ENCODE results near the gene CCDC183.

- TF ChIP-seq CTCF (IDR thresholded peaks at IDR 0.05; ENCODE audit: low read depth, low read length, missing input control): no peak
- no peak for TF ChIP-seq YY1 (IDR thresholded peaks at IDR 0.05)
- no peak for TF ChIP-seq JUND (IDR thresholded peaks at IDR 0.05)
- TF ChIP-seq RXRA (IDR thresholded peaks at IDR 0.05): no peak
- TF ChIP-seq MAX (IDR thresholded peaks at IDR 0.05): no peak
- no peak for TF ChIP-seq REST (IDR thresholded peaks at IDR 0.05)
- TF ChIP-seq TAF1 (conservative IDR thresholded peaks at IDR 0.05): no peak
- TF ChIP-seq ZBTB33 (IDR thresholded peaks at IDR 0.05): no peak
- TF ChIP-seq RAD21 (IDR thresholded peaks at IDR 0.05): no peak
- TF ChIP-seq HNF4A (conservative IDR thresholded peaks at IDR 0.05): no peak
- TF ChIP-seq SP1 (IDR thresholded peaks at IDR 0.05): no peak
Measured at GRCh38 chr9:136771907-136772415, 24.2 kb upstream of the CCDC183 start.
